ENCODE data around the gene RRBP1.

RRBP1 gene

GRCh38 chr20:17633850-17634500 lies 48.1 kb downstream of the RRBP1 start:
- no peak for DNase-seq (ENCODE audit: low spot score)

- no peak for DNase-seq (ENCODE audit: low spot score)
Measured at GRCh38 chr20:17633221-17633849, 48.7 kb downstream of the RRBP1 start.

GRCh38 chr20:17631576-17632319 lies 50.3 kb downstream of the RRBP1 start:
- no peak for DNase-seq (ENCODE audit: low spot score)

GRCh38 chr20:17630806-17631195 lies 51.2 kb downstream of the RRBP1 start:
- no peak for DNase-seq (ENCODE audit: low spot score)

- no peak for DNase-seq (ENCODE audit: low spot score)
Measured at GRCh38 chr20:17630151-17630805, 51.8 kb downstream of the RRBP1 start.

- DNase-seq (ENCODE audit: low spot score): no peak
Measured at GRCh38 chr20:17629678-17630089, 52.4 kb downstream of the RRBP1 start.

- DNase-seq (ENCODE audit: low spot score): no peak
Measured at GRCh38 chr20:17629025-17629424, 53.0 kb downstream of the RRBP1 start.

GRCh38 chr20:17628101-17628841 lies 53.8 kb downstream of the RRBP1 start:
- no peak for DNase-seq (ENCODE audit: low spot score)

- no peak for DNase-seq (ENCODE audit: low spot score)
Measured at GRCh38 chr20:17627101-17627955, 54.7 kb downstream of the RRBP1 start.

- DNase-seq (ENCODE audit: low spot score): no peak
Measured at GRCh38 chr20:17626217-17627007, 55.6 kb downstream of the RRBP1 start.

- DNase-seq (ENCODE audit: low spot score): no peak
Measured at GRCh38 chr20:17625246-17626051, 56.6 kb downstream of the RRBP1 start.

GRCh38 chr20:17624551-17625245 lies 57.3 kb downstream of the RRBP1 start:
- DNase-seq (ENCODE audit: low spot score): no peak

GRCh38 chr20:17624070-17624469 lies 58.0 kb downstream of the RRBP1 start:
- DNase-seq (ENCODE audit: low spot score): no peak

- DNase-seq (ENCODE audit: low spot score): no peak
Measured at GRCh38 chr20:17622851-17623508, 59.1 kb downstream of the RRBP1 start.

GRCh38 chr20:17622086-17622850 lies 59.8 kb downstream of the RRBP1 start:
- no peak for DNase-seq (ENCODE audit: low spot score)

- no peak for DNase-seq (ENCODE audit: low spot score)
Measured at GRCh38 chr20:17621229-17621968, 60.6 kb downstream of the RRBP1 start.

Data from CD4-positive, alpha-beta T cell treated with Interleukin-15 for 4 hours (primary cell).